ENCODE results near the gene ROBO1.

The ROBO1 gene

DNA sequence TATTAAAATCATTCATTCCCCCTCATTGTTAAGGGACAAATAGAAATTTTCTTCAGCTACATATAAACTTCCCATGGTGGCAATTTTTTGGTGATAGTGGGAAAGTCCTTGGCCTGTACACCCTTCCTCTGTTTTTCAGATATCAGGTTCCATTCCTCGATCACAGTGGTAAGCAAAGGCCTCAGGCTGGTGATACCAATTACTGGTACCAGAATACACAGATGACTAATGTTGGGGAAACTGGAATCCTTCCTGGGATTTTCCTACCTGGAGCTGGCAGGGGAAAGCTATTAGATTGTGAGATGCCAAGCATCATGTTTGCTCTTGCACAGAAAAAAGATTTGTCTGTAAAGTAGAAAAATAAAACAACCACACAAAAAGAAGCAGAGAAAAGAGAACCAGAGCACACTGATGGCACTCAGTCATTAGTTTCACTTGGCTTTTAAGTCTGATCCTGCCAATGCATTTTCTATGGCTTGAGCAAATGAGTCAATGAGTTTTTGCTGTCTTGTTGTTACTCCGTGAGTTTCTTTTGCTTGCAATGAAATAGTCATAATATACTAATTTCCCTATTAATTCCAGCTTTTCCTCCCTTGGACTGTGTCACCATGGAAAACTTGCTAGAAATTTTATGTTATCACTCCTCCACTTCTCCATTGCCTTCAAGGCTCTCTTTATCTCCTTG, 795.0 kb downstream of the ROBO1 start:
- no peak overlapping the region for H3K27ac ChIP-seq
- TF ChIP-seq, protein P1, sequence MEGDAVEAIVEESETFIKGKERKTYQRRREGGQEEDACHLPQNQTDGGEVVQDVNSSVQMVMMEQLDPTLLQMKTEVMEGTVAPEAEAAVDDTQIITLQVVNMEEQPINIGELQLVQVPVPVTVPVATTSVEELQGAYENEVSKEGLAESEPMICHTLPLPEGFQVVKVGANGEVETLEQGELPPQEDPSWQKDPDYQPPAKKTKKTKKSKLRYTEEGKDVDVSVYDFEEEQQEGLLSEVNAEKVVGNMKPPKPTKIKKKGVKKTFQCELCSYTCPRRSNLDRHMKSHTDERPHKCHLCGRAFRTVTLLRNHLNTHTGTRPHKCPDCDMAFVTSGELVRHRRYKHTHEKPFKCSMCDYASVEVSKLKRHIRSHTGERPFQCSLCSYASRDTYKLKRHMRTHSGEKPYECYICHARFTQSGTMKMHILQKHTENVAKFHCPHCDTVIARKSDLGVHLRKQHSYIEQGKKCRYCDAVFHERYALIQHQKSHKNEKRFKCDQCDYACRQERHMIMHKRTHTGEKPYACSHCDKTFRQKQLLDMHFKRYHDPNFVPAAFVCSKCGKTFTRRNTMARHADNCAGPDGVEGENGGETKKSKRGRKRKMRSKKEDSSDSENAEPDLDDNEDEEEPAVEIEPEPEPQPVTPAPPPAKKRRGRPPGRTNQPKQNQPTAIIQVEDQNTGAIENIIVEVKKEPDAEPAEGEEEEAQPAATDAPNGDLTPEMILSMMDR (IDR thresholded peaks at IDR 0.05) = no peak
- TF ChIP-seq ZFX (IDR thresholded peaks at IDR 0.05; ENCODE audit: borderline replicate concordance) = no peak

DNA sequence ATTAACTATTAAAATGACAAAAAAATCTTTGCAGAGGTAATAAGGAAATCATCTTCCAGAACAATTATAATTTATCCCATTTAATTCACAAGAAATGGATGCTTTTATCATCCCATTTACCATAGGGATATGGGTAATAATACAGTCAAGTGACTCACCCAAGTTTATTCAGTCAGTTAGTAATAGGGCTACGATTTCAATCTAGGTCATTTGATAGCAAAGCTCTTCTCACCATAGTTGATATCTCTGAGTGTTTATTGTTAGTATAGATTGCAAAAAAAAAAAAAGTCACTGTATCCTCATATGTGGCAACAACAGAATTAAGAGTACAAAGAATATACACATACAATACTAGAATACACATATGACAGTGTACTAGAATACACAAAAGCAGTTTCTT, 797.1 kb downstream of the ROBO1 start:
- H3K27ac ChIP-seq = no peak overlapping the region
- TF ChIP-seq, protein P1 (IDR thresholded peaks at IDR 0.05) = no peak
- TF ChIP-seq ZFX (IDR thresholded peaks at IDR 0.05; ENCODE audit: borderline replicate concordance) = no peak

DNA sequence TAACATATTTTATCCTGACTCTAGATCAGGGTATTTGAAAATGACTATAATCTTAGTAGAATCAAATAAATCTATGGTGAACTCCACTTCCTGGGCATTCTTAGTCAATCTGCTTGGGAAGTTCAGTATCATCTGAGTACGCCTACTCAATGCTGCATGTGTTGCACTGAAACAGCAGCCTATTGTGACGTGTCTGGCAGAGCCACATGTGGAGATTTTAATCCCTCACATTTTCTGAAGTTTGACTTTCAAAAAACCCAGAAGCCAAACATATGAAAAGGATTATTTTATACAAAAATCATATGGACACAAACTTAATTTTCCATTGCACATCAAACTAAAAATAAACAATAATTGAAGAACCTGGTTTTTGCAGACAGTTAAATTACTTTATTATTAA, 798.3 kb downstream of the ROBO1 start:
- no peak overlapping the region for H3K27ac ChIP-seq
- TF ChIP-seq, protein P1 (IDR thresholded peaks at IDR 0.05) = no peak
- TF ChIP-seq ZFX (IDR thresholded peaks at IDR 0.05; ENCODE audit: borderline replicate concordance) = no peak

DNA sequence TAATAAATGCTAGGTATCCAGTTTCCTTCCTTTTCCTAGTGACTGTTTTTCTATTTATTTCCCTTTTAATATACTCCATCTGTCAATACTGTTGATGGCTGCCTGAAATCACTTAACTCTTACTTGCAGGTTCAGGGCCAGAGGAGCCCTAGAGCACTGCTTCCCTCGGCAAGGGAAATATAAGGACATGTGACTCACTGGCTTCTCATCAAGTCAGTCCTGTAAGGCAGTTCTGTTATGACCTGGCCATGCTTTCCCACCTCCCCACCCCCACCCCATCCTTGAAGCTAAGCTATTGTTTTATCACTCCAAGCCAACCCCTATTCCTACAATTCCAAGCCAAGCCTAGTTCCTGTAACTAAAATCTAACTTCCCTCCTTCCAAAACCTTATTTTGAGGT, 800.7 kb downstream of the ROBO1 start:
- no peak for TF ChIP-seq ZFX (IDR thresholded peaks at IDR 0.05; ENCODE audit: borderline replicate concordance)
- TF ChIP-seq, protein P1 (IDR thresholded peaks at IDR 0.05) = no peak
- no peak overlapping the region for H3K27ac ChIP-seq

DNA sequence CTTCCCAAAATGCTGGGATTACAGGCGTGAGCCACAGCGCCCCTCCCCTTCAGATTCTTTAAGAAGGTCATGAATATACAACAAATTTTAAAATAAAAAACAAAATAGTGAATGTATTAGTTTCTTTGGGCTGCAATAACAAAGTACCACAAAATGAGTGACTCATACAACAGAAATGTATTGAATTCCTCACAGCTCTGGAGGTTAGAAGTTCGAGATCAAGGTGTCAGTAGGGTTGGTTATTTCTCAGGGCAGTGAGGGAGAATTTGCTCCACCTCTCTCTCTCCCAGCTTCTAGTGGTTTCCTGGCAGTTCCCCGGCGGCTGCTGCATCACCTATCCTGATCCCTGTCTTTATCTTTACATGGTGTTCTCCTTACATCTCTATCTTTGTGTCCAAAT, 804.0 kb downstream of the ROBO1 start:
- H3K27ac ChIP-seq = no peak overlapping the region
- TF ChIP-seq, protein P1 (IDR thresholded peaks at IDR 0.05) = no peak
- no peak for TF ChIP-seq ZFX (IDR thresholded peaks at IDR 0.05; ENCODE audit: borderline replicate concordance)

DNA sequence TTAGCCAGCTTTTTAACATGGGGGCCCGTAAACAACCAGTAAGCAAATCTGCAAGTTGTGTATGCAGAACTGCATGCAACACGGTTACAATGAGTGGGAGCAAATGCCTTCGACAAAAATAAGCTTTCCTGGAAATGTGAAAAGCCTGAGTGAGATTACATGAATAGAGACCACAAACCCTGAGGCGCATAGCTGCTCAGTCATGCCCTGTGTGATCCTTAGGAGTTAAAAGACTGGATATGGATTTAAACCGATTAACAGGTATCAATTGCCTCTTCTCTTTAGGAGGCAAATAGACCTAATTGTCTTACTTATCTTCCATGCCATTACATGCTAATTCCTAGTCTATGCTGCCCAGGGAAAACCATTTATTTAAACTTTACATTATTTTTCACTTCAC, 810.3 kb downstream of the ROBO1 start:
- TF ChIP-seq ZFX (IDR thresholded peaks at IDR 0.05; ENCODE audit: borderline replicate concordance) = no peak
- TF ChIP-seq, protein P1 (IDR thresholded peaks at IDR 0.05) = no peak
- H3K27ac ChIP-seq = no peak overlapping the region

DNA sequence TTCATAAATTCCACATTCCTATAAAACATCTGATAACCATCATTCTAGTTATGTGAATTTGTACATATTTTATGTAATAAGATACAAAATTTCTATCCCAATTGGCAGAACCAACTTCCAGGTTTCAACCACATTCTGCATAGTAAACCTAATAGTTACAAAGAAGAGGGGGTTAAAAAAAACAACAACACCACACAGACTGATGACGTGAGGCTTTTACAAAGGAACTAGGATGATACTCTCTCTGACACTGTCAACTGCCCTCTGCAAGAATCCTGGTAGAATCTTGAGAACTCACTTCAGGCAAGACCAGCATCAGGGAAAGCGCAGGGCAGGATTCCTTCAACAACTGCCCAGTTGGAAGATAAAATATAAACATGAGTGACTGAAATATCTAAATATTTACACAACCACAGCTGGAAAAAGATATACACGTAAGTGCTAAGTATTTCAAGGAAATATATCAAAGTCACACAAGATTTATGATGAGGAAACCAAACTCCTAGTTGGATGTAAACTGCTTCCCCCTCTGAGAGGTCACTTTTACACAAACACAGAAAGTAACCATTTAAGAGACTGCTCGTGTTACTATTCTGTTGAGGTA, 816.4 kb downstream of the ROBO1 start:
- TF ChIP-seq ZFX (IDR thresholded peaks at IDR 0.05; ENCODE audit: borderline replicate concordance) = no peak
- TF ChIP-seq, protein P1 (IDR thresholded peaks at IDR 0.05) = no peak

More for the DNA sequence above, 816.4 kb downstream of the ROBO1 start:
- H3K27ac ChIP-seq = no peak overlapping the region
